Limb (tissue), 2 donors: ENCODE data around the gene DRD2.

Experiments used
- DNase-seq, 2 donors: peaks; one replicate each; pipeline ENCODE4 v3.0.0-alpha.2; 2016; ENCODE audit errors: extremely low spot score in 2 of 2

Gene DRD2

GRCh38 chr11:113484223-113484622 is 9.0 kb upstream of the DRD2 start:
- DNase-seq, result no peak

DNA sequence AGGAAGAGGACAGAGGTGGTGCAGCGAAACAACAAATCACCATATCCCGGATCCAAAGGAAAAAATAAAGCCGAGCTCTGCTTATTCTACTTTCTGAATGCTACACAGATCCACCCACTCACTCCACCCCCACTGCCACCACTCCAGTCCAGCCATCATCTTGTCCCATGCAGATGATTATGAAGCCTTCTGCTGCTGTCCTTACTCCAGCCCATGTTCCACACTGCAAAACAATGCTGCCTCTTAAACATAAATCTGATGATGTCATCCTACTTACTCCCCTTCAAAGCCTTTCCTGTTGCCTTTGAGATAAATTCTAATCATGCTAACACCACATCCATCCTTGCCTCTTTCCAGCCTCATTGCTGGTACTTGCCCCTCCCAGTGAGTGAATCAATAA is 6.5 kb upstream of the DRD2 start:
- no peak for DNase-seq

DNA sequence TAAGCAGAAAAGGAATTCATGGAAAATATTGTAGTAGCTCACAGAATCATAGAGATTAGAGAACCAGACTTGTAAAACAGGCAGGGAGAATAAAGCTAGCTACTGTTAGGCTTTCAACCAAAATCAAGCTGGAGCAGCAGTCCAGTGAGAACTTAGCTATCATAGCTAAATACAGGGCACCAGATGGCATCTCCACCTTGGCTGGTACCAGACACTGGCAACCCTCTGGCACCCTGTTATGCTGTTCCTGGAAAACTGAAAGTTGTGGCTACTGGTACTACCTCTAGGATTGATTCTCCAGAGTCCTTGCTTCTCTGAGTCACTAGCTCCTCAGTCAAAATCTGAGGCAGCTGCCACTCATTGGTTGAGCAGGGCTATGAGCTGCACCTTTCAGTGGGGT is 6.0 kb upstream of the DRD2 start:
- DNase-seq, result no peak

DNA sequence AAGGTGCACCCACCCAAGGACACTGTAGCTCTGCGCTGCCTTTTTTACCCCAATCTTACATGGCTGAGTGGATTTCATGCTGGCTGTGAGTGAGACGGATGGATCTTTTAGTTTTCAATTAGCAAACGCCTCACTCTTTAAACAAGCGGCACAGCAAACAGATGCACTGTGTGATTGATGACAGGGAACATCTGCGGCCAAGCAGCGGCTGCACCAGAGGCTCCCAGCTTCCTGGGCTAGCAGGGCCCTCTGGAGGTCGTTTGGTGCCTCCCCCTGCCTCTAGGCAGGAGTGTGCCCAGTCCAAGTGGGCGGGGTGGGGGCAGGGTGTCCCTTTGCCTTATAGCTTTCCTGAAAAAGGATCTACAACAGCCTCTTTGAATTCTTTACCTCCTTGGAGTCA is 2.1 kb upstream of the DRD2 start:
- no peak for DNase-seq

DNA sequence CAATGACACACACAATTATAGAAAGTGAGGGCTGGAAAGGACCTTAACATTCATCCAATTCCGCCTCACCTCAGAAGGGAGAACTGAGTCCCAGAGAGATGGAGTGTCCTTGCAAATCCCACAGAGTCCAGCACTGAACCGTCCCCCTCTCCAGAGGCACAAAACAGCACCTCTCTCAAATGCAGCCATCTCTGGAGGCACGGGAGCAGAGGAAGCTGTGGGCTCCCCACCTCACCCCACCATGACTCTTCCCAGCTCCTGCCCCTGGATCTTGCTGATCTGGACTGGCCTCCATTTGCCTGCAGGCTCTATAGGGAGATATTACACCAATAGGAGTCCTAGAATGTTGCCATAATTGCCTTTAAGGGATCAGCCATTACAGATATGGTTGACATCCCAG is 1.4 kb upstream of the DRD2 start:
- no peak for DNase-seq

DNA sequence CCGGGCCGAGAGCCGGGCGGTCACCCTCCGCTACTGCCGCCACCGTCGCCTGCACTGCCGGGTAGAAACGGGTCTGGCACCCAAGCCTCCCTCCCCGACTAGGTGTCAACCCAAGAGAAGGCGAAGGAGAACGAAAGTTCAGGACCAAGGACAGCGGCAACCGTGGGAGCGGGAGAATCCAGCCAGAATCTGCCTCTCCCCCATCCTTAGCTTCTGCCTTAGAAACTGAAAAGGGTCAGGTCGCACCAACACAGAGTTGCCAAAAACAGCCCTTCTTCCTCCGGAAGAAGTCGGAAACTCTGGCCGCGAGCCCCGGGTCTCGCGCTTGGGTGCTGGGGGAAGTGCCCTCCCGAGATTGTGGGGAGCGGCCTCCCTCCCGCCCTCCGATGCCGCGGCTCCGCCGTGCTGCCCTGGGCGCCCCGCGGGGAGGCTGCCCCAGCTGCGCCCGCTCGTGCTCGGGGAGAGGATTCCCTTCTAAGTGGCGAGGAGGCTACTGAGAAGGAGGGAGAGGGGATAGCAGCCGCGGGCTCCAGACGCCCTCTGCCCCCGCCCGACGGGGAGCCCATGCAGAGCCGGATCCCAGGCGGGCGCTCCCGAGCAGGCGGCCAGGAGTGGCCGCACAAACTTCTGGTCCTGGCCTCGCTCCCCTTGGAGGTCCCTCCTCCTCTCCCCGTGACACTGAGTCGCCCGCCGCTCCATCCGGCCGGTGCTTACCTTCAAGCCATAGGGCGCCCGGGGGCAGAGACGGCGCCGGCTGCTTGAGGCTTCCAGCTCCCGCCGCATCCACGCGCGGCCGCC is 637 bp downstream of the DRD2 start:
- peak; percentile 82 to 93 for DNase-seq

- no peak for DNase-seq
Observed at GRCh38 chr11:113473983-113474361, 1.2 kb downstream of the DRD2 start.

- DNase-seq, result no peak
Observed at GRCh38 chr11:113472471-113472870, 2.7 kb downstream of the DRD2 start.

GRCh38 chr11:113470233-113470632 is 5.0 kb downstream of the DRD2 start:
- DNase-seq, result no peak

DNA sequence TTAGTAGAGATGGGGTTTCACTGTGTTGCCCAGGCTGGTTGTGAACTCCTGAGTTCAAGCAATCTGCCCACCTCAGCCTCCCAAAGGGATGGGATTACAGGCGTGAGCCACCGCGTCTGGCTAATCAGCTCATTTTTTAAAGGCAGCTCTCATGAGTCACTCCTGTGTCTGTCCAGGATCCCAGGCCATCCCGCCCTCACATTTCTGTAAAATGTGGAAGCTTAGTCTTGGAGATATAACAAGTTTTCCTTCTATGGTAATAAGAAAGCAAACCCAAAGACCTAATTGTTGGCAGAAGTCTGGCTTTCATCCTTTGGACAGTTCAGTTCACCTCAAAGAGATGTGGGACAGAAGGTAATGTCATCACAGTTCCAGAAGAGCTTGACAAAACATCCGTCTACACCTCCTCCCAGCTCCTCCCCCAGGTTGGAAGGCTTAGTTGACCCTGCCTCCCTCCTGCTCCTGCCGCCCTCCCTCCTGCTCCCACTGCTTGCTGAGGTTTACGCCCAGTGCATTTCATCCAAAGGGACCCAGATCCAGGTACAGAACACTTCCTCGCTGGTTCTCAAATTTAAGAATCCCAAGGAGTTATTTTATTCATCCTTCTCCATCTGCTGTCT is 6.4 kb downstream of the DRD2 start:
- no peak for DNase-seq

DNA sequence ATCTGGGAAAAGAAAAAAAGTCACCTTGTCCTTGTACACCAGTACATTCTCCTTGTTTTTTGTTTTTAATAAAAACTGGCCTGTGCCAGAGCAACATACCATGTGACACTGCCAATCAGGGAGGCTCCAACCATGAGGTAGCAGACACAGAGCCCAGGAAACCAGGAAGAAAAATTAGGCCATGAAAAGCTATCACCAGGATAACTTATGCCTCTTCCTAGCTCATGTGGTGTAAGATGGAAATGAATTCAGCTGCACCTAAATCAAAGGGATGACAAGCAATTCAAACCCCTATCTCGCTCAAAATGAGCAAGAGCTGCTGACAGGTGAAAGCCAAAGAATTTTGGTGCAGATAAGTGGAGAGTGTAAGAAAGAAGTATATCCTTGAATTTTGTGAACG is 7.7 kb downstream of the DRD2 start:
- DNase-seq, result no peak

DNA sequence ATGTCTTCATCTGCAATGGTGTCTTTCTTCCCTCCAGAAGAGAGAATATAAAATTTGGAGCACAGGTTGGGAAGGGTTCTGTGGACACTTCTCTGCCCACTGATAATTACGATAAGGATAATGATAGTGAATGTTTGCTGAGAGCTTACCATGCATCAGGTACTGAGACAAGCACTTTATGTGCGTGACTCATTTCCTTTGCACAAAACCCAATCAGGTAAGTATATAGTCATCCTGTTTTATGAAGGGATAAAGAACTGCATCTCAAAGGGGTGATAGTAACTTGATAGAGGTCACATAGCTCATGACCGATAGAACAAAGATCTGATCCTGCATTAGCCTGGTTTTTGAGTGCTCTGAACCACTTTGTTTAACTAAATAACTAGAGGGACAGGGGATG is 9.4 kb downstream of the DRD2 start:
- no peak for DNase-seq

- no peak for DNase-seq
Observed at GRCh38 chr11:113464416-113464815, 10.8 kb downstream of the DRD2 start.

- DNase-seq, result no peak
Observed at GRCh38 chr11:113462830-113463229, 12.4 kb downstream of the DRD2 start.

DNA sequence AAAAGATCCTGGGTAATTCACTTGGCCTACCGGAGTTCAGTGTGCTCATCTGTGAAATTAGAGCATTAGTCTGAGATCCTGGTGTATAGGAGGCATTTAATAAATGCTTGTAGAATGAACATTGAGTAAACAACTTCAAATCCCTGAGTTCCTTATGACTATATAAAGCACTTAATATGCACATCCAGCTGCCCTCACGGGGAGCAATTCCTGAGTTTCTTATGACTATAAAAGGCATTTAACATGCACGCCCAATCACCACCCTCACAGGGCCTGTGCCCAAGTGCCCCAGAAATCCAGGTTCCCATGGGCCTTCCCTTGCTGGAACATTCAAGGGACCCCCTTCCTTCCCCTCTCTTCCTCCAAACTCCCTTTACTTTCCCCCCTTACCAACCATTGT is 13.6 kb downstream of the DRD2 start:
- DNase-seq, result no peak

DNA sequence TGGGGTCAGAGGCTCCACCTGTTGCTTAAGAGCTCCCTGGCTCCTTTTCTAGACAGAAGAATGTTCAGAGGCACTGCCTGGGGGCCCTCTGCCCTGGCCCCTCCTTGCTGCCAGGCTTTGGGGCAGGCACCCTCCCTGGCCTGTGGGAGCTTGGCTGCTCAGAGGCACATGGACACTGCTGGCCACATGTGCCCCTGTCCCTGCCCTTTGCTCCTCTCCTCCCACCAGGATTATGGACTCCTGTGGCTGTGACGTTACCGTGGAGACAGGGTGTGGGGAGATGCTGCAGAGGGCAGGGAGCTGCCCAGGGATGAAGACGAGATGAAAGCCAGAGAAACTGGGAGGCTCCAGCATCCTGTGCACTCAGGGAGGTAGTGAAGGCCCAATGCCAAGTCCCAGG is 14.7 kb downstream of the DRD2 start:
- no peak for DNase-seq

- no peak for DNase-seq
Observed at GRCh38 chr11:113458189-113458588, 17.0 kb downstream of the DRD2 start.

GRCh38 chr11:113457784-113458183 is 17.4 kb downstream of the DRD2 start:
- no peak for DNase-seq

DNA sequence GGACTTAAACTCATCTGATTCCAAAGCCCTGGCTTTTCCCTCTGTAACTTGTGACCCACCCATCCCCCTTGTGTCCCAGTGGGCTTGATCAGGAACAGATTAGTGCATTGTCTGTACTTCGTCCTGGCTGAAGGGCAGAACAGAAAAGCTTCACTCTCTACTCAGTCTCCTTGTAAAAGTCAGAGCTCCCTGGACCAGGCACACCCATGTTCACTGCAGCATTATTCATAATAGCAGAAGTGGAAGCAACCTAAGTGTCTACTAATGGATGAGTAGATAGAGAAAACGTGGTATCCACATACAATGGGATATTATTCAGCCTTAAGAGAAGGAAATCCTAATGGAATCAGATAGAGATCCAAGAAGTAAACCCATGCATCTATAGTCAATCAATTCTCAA is 20.7 kb downstream of the DRD2 start:
- DNase-seq, result no peak

GRCh38 chr11:113449743-113450142 is 25.5 kb downstream of the DRD2 start:
- no peak for DNase-seq

- no peak for DNase-seq
Observed at GRCh38 chr11:113448316-113448677, 26.9 kb downstream of the DRD2 start.

- DNase-seq, result no peak
Observed at GRCh38 chr11:113447621-113448315, 27.4 kb downstream of the DRD2 start.

DNA sequence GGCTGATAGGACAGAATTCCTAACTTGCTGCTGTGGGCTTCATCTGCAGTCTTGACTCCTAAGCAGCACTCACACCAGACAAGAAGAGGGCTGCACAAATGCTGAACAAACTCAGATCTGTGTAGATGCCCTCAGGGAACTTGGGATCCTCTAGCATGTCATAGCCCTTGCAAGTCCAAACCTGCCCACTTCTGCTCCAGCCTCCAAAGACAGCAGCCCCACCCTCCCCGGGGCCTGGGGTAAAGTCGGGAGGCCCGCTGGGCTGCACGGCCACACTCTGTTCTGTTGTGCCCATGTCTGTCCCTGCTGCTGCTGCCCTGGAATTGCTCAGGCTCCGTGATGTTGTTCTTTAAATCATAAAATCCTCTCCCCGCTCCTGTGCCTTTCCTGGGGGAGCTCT is 28.3 kb downstream of the DRD2 start:
- no peak for DNase-seq
